NOMO-1 (cell line): Measurements from ENCODE around the gene ZG16B.

Experiments used
- DNase-seq, 2 experiments: peaks; one replicate each; lab custom pipeline; 2025; ENCODE audit not compliant: unreplicated experiment in 2 of 2; lab: John Stamatoyannopoulos, UW

Gene ZG16B

DNA sequence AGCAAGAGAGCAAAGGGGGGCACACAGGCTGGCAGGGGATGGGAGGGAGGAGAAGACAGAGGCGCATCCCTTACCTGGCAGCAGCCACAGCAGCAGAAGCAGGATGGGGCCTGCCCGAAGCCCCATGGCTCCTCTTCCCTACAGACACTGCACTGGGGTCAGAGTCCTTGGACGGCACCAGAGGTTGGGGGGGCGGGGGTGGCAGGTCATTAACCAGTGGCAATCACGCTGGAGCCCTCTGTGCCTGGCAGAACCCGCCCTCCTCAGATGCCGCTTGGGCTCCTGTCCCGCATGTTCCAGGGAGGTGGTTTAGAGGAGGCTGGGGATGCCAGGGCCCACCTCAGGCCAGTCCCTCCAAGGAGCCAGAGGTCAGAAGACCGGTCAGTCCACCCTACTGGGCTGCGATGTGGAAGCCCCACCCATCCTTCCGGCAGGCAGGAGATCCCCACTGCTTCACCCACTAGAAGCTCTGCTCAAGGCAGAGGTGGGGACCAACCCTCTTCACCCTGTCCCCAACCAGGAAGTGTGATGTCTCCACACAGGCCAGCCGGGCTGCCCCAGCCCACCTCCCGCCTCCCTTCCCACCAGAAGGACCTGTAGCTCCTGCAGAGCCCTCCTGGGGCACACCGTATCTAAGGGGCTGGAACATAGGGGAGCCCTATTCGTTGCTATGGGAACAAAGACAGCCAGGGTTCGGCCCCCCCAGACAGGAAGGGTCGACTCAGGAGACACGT is 11.7 kb downstream of the ZG16B start:
- DNase-seq: no peak

DNA sequence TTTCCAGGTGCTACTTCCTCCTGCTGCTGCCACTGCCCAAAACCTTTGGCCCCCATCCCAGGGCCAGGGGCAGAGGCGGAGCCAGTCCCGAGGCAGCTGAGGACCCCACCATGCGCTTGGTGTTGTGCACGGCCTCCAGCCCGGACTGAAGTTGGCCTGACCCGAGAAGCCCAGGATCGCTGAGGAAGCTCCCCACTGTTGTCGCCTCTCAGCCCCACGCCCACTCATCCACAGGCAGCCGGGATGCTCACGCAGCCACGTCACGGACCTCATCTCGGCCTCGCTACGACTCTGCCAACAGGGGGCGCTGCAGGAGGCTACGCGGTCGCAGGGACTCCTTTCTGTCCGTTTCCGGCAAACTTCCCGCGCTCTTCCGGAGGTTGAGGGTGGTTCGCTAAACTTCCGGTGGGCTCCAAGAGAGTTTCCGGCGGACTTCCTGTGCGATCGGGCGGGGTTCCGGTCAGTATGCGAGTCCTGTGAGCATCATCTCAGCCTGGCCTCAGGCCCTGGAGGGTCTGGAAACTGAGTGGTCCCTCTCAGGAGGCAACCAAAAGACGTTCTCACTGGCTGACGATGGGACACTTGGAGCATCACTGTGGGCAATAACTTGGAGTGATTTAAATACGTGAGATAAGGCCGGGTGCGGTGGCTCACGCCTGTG is 12.4 kb downstream of the ZG16B start:
- peak; percentile 52 to 65 for DNase-seq

DNA sequence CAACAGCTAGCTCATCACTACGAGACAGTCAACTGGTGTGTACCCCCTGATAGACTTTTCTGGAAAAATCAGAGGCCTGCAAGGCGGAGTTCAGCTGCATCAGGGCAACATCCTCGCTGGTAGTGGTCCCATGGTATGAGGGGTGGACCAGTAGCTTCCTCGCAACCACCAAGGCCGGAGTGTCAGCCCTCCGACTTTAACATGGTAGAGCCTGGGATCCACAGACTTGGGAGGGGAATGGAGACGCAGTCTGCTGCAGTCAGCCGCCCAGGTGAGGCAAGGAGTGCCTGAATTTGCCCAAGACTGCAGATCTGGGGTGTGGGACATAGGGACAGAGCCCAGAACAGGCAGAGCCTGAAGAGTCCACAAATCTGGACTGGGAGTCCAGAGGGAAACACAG is 13.4 kb downstream of the ZG16B start:
- no peak for DNase-seq

DNA sequence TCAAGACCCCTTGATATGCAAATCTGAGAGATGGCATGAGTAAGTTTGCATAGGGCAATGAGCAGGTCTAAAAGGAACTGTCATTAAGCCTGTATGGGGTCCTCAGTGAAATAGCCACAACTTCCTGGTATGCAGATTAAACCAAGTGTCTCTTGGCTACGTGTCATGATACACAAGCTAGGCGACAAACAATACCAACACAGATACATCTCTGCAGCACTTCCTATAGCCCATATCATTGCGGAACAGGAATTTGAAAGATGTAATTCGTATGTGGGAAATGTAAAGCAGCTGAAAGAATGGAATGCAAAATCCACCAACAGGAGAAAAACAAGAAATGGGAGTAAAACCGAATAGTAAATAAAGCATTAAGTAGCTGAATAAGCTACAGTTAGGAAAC is 15.0 kb downstream of the ZG16B start:
- DNase-seq: no peak

DNA sequence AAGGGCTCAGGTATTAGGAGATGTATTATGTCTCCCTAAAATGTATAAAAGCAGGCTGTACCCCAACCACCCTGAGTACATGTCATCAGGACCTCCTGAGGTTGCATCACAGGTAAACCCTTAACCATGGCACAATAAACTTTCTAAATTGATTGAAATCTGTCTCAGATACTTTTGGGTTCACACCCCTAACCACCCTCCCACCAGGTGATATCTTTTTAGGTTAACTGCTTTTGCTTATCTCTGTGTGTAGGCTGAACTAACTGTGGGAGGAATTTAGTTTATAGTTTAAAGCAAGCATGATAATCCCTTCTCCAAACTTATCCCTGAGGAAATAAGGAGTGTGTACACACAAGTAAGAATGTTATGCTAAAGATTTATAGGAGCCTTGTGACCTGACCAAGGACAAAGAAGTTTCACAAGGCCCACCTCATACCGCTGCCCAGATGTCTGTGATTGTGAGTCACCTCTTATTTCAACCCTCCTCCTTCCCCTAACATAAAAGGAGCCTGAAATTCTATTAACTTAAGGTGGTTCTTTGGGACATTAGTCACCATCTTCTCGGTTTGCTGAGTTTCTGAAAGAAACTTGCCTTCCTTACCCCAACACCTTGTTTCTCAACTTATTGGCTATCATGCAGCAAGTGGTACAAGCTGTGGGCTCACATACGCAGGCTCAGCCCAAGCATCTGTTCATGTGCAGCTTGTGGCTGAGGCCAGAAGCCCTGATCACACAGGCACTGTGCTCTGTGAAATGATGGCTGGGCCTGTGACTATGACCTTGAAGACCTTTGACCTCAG is 16.6 kb downstream of the ZG16B start:
- no peak for DNase-seq

DNA sequence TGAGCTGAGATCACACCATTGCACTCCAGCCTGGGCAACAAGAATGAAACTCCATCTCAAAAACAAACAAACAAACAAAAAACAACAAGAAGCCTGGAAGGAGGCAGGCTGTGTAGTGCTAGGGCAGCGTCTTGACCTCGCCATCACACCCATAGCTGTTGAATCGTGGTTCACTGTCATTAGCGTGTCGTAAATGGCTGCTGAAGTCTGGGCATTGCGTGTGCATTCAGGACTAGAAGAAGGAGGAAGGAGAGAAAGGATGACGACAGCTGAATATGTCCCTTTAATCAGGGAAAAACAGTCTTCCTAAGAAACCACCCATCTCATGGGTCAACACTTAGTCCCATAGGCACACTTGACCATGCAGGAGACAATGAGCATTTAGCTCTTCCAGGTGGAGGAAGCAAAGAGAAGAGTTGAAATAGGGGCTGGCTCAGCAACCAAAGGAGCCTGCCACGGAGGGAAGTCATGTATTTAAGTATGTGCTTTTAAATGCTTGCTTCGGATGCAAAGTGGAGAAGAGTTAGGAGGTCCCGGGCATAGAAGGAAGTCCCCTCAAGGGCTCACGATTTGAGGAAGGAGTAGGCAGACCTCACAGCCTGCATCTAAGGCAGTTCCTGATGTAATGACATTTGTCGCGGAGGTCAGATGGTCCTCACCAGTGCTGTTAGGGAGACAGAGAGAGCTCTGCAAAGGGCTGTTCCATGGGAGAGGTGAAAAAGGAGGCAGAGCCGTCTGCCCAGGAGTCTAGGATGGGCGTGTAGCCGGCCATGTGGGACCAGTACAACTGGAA is 19.0 kb downstream of the ZG16B start:
- no peak for DNase-seq

DNA sequence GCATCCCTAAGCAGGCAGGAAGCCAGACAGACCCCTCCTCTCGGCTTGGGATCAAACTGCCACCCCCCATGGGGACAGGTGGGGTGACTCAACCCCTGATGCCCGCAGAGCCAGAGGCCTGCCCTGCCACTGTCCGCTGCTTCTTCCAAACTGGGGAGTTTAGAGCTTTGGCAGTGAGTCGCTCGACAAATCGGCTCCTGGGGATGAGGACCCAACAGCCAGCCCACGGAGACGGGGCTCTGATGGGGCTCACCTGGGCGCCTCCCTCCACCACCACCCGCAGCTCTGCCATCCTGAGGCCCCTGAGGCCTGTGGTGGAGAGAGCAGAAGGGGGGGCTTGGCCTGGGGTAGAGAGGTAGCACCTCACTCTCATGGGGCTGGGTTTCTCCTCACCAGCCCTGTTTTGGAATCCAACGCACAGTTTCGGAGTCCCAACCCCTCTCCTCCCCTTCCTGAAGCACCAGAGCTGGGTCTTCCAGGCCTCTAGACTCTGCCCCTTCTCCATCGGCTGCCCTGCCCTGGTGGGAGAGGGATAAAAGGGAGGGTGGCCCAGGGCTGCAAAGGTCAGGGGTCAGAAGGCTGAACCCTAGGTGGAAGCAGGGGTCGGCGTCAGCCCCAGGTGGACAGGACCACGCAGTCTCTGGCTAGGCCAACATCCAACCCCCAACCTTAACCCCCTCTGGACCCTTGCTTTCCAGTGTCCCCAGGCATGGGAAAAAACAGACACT is 22.1 kb downstream of the ZG16B start:
- no peak for DNase-seq

DNA sequence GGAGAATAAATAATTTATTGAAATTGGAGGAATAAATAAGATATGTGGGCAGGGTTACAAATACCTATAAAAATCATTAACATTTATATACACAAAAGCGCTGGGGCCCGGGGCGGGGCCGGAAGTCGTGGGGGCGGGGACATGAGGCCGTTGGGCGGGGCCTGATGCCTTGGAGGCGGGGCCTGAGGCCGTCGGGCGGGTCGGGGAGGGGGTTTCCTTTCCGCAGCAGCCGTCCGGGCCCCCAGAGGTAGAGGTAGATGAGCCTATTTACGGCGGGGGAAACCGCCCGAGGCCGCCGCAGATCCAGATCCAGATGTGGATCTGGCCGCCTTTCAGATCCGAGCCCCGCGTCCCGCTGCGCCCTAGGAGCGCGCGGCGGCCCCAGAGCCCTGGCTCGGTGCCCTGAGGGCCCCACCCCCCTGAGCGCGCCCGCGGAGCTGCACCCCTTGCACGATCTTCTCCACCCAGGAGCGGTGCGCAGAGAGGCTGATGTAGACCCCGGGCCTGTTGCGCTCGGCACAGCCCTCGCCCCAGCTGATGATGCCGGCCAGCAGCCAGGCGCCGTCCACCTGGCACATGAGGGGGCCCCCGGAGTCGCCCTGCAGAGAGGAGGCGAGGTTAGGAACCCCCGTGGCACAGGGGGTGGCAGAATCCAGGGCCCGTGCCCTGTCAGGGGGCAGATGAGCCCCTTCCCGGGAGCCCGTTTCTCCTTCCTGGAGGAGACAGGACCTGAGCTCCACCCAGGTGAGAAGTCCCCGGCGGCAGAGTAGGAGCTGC is 22.8 kb downstream of the ZG16B start:
- DNase-seq: no peak

DNA sequence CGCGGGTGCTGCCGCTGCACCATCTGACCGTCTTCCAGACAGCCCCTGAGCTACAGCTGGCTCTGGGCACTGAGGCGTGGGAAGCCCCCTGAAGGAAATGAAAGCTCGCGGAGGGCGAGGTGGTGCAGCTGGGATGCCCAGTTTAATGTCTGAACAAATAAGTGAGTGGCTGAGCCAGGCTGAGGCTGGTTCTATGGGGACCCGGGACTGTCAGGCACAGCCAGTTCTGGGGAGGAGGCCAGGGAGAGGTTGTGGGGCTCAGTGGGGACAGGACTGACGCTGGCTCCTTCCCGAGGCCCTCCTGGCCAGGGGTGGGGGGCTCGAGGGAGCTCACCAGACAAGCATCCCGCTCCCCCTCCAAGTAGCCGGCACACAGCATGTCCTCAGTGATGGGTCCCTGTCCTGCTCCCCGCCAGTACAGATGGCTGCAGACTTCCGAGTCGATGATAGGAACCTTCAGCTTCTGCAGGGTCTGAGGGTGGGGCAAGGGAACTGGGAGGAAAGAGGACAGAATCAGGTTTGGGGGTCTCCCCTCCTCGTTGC is 23.5 kb downstream of the ZG16B start:
- DNase-seq: no peak

DNA sequence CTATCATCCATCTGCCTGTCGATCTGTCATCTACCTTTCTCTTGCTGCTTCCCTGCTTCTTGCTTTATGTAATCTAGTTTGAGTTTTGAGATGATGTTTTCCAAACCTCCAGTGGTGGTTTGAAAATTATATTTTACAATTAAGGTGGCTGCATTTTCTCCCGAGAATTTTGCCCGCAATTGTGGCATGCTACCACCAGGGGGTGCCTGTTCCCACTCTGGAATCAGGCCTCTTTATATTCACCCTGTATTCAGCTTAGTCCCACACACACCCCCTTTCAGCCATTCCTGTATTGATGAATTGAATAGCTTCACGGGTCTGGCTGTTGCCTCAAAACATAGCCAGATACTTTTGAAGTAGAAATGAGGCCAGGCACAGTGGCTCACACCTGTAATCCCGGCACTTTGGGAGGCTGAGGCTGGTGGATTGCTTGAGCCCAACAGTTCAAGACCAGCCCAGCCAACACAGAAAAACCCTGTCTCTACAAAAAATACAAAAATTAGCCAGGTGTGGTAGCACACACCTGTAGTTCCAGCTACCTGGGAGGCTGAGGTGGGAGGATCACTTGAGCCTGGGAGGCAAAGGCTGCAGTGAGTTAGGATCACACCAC is 24.7 kb downstream of the ZG16B start:
- no peak for DNase-seq

DNA sequence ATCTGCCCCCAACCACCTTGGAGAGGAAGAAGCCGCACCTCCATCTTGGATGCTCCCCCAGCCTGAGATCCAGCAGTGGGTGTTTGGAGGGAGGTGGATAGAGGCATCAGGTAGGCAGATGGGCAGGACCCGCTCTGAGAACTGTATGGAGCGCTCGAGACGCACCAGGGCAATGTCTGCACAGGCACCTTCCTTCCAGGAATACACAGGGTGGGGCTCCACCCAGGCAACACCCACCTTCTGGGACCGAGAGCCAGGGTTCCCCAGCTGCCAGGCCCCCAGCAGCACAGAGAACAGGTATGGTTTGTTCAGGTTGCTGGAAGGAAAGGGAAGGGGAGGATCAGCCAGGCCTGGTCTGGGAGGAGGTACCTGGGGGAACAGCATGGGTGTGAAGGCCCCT is 25.4 kb downstream of the ZG16B start:
- no peak for DNase-seq

DNA sequence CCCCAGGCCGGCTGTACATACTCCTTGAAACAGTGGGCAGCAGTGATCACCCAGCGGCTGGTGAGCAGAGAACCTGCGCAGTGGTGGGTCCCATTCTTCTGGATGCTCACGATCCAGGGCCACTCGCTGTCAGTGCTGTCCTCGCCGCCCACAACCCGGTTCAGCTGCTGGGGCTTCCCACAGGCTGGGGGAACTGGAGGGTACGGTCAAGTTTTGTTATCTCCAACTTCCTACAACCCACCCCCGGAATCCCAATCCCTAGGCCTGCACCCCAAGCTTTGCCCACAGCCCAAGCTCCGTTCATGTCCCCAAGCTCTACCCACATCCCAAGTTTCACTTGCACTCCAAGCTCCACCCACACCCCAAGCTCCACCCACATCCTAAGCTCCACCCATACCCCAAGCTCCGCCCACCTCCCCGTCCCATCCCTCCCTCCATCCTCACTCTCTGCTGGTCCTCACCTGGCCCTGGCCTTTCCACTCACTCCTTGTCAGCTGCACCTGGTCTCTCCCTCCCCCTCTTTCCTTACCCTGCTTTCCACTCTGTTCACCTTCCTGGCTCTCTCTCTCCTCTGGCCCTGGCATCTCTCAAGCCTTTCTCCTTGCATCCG is 26.1 kb downstream of the ZG16B start:
- no peak for DNase-seq

DNA sequence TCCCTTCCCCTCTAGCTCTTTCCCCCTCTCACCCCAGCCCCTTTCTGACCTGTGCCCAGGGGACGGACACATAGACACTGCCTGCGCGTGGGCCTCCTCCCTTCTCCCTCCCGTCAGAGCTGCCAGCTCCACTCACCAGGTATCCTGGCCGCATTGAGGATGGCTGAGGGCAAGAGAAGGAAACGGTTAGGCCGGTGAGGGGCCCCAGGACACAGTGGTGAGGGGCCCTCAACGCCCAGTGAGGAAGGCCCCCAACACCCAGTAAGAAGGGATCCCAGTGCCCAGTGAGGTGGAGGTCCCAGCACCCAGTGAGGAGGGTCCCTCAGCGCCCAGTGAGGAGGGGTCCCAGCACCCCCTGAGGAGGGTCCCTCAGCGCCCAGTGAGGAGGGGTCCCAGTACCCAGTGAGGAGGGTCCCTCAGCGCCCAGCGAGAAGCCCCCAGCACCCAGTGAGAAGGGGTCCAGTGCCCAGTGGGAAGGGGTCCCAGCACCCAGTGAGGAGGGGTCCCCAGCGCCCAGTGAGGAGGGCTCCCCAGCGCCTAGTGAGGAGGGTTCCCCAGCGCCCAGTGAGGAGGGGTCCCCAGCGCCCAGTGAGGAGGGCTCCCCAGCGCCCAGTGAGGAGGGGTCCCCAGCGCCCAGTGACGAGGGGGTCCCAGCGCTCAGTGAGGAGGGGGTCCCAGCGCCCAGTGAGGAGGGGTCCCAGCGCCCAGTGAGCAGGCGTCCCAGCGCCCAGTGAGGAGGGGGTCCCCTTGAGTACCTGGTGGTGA is 26.8 kb downstream of the ZG16B start:
- no peak for DNase-seq

DNA sequence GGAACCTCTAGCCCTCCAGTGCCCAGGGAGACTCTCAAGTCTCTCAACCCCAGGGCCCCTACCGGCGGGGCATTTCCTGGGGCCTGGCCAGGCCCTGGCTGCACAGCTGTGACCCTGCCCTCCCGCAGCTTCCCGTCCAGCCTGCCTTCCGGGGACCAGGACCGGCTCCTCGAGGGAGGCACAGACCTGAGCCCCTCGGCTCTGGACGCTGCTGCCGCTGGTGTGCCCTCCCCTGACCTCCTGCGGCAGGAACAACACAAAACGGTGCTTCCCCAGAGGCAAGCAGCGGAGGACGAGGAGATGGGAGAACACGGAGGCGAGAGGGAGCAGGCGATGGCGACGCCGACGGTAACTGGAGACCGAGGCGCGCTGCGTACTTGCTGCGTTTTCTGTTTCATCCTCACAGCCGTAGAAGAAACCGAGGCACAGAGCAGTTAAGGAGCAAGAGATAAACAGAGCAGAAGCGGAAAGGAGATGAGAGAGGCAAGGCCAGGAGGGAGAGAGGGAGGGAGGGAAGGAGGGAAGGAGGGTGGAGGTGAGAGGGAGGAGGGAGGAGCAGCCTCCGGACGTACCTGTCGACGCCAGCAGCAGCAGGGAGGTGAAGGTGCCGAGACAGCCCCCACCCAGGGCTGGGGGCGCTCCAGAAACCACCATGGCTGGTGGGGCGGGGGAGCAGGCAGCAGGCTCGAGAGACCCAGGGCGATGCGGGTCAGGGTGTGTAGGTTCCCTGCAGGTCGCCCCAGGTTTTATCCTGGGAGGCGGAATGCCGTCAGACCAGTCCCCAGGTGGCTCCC is 27.5 kb downstream of the ZG16B start, which contains the start of gene PRSS22:
TSS of gene PRSS22 (minus strand) at position 720 of the 794 bp plus-strand sequence. CDS start at position 654, 66 bp downstream.
- DNase-seq: no peak

DNA sequence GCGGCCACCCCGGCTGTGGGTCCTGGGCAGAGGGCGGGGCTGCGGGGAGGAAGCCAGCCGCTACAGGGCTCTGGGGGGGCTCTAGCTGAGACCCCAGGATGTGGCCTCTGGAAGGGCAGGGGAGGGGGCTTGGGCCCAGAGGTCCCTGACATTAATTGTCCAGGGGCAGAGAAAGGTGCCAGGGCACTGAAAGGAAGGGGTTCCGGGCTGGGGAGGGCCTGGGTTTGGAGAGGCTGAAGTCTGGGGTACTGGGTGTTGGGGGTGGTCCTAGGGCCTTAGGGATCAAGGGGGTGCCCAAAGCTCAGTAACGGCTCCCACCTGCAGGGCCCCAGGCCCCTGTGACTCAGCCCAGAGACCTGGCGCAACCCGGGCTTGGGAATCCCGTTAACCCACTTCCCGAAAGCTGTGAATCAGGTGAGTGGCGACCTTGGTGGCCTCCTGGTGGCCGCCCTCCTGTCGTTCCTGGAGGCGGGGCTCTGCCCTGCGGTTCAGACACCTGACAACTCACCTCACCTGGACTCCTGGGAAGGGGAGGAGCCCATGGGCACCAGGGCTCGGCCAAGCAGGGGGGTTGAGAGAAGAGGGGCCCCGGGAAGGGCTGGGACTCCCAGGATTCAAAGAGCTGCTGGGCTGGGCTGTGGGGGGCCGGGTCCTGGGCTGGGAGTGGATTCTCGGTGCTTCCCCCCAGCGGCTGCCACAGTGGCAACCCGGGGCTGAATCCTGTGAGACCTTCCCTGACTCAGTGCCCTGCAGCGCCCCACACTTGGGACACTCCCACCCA is 28.3 kb downstream of the ZG16B start:
- DNase-seq: no peak

DNA sequence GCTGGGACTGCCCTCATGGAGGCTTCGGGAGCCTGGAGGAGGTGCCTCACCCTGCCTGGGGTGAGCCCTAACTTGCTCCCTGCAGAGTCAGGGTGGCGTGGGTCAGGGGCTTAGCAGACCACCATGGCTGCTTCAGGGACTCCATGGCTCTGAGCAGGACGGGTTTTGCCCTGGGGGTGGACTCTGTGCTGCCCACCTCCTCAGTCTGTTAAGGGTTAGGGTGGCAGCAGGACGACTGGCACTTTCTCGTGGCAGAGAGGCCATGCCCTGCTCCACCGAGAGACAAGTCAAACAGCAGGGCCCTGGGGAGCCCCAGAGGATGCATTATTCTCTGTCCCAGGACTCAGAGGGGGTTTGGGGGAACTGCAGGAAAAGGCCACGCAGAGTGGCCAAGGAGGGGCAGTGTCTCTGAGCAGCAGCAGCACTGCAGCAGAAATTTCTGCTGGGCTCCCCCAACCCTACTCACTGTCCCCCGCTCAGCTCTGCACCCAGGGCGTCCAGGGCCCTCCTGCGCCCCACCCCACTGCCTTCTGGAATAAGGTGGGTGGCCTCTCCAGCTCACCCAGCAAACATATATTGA is 29.7 kb downstream of the ZG16B start:
- DNase-seq: no peak
